GM12873 (cell line): Measurements from ENCODE around the gene LRFN4.

Source experiments
- CTCF ChIP-seq: IDR thresholded peaks from 2 replicates; pipeline ENCODE4 v1.5.1; 2012; ENCODE audit warnings: low read depth, mild to moderate bottlenecking, moderate library complexity, low read length, control low read depth; ENCODE audit not compliant: insufficient read depth; ENCODE audit errors: missing control alignments

Gene LRFN4

GRCh38 chr11:66879583-66879982 is 22.7 kb downstream of the LRFN4 start:
- no peak for TF ChIP-seq CTCF

GRCh38 chr11:66879999-66880398 is 23.1 kb downstream of the LRFN4 start:
- TF ChIP-seq CTCF = no peak

GRCh38 chr11:66880496-66881450 is 23.9 kb downstream of the LRFN4 start:
- no peak for TF ChIP-seq CTCF

GRCh38 chr11:66881451-66881835 is 24.6 kb downstream of the LRFN4 start:
- TF ChIP-seq CTCF = no peak

GRCh38 chr11:66881927-66882452 is 25.1 kb downstream of the LRFN4 start:
- TF ChIP-seq CTCF = no peak

- no peak for TF ChIP-seq CTCF
These were observed 25.7 kb downstream of the LRFN4 start for GRCh38 chr11:66882561-66883015.
